ENCODE data around the gene ZIC2.
"Not testable (repeated sequence)": the region's sequence is repeated elsewhere in the genome, so short reads cannot be mapped to it uniquely, and the experiment has no call there.

The ZIC2 gene

DNA sequence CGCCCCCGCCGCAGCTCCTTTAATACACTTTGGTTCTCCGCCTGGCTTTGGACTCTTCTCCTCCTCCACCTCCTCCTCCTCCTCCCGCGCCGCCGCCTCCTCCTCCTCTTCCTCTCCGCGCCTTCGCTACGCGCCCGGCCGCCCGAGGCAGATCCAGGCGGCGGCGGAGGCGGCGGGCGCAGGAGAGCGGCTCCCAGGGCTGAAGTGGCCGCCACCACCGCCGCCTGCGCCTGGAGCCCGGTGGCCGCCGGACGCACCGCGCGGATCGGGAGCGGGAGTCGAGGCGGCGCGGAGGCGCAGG is at the start of gene ZIC2:
Gene ZIC2 (plus strand): TSS at position 50 of the 301 bp plus-strand sequence. CDS start 281 bp downstream, outside the sequence.
- no peak for DNase-seq

GRCh38 chr13:99932912-99933311 is 48.7 kb upstream of the ZIC2 start:
- no peak for DNase-seq

DNA sequence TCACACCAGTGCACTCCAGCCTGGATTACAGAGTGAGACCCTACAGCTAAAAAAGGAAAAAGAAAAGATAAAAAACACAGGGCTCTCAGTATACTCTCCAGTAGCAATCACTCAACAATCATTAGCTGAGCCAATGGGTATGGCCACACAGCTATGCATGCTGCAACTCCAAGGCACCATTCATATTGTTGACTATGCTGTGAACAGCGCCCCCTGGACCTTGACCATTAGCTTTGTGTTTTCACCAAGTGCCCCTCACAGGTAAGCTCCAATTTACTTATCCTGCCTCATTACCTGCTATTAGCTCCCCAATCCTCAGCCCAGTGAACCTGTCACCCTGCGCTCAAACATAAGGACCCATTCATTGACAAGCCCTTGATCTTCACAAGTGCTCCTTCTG is 45.8 kb upstream of the ZIC2 start:
- no peak for DNase-seq

GRCh38 chr13:99938635-99939034 is 42.9 kb upstream of the ZIC2 start:
- no peak for DNase-seq

DNA sequence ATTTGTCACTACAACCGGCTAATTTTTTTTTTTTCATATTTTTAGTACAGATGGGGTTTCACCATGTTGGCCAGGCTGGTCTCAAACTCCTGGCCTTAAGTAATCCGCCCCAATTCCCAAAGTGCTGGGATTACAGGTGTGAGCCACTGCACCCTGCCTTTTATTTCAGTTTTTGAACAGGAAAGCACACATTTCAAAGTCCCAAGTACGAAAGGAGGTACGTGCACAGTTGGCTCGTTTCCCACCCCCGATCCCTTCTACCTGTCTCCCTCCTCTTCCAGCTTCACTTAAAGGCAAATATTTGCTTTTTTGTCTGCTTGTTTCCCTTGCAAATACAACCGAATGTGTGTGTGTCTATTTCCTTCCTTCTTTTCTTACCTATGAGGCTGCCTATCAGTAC is 40.5 kb upstream of the ZIC2 start:
- DNase-seq: no peak

DNA sequence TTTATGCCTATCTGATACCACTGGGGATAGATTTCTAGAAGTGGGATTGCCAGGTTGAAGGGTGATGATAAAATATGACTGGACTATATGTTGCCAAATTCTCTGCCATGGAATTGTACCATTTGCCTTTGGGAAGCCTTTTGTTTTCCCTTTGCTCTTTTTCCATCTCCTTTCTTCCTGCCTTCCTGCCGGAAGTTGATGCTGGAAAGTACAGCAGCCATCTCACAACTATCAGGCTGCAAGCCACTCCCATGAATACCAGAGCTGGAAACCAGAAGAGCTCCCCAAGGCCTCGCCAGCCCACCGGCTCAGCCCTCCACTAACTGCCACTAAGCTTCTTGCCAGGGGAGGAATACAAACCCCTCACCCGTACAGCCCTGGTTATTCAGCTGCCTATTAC is 39.7 kb upstream of the ZIC2 start:
- no peak for DNase-seq

DNA sequence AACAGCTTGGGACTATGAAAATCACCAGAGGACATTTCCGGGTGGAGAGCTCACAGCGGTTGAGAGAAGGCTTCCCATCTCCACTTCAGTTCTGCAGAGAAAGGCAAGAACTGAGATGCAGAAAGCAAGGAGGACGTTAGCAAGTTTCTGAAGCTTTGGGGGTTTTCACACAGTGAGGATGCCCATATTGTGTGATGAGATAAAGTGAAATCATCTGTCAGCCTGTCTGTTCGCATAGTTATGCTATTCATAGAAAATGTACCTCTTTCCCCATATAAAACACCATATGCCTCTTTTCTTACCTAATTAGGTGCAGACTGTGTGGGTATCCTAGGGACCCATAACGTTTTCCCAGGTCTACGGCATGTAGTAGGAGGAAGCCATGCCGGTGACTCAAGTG is 37.5 kb upstream of the ZIC2 start:
- DNase-seq: no peak

DNA sequence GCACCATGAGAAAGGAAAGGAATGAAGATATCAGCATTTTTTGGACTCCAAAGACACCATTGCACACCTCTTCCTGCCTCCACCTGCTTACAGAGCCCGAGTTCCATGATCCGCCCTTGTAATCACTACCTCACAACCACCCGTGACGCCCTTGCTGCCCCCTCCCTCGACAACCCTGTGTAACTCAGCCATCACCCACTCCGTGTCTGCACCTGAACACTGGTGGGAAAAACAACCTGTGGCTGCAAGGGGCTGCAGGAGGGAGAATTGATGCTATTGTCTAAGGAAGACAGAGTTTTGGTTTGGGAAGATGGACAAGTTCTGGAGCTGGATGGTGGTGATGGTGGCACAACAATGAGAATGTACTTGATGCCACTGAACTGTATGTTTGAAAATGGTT is 37.0 kb upstream of the ZIC2 start:
- DNase-seq: no peak

DNA sequence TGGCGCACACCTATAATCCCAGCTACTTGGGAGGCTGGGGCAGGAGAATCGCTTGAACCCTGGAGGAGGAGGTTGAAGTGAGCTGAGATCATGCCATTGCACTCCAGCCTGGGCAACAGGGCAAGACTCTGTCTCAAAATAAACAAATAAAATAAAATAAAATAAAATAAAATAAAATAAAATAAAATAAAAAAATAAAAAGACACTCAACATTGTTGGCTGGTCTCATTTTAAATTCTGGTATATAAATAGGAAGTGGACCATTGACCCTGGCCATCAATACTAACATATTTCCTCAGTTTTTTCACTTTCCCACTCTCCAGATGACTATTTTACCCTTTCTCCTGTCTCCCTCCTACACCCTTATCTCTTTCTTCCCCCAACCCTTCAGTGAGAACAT is 36.1 kb upstream of the ZIC2 start:
- not testable (repeated sequence) for DNase-seq

DNA sequence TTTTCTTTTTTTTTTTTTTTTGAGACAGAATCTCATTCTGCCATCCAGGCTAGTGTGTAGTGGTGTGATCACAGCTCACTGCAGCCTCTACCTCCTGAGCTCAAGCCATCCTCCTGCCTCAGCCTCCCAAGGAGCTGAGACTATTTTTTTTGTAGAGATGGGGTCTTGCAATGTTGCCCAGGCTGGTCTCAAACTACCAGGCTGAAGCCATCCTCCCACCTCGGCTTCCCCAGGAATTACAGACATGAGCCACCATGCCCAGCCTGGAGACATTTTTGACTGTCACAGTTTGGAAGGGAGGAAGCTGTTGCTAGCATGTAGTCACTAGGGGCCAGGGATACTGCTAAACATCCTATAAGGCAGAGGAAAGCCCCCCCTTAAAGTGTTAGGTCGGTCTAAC is 33.9 kb upstream of the ZIC2 start:
- DNase-seq: no peak

DNA sequence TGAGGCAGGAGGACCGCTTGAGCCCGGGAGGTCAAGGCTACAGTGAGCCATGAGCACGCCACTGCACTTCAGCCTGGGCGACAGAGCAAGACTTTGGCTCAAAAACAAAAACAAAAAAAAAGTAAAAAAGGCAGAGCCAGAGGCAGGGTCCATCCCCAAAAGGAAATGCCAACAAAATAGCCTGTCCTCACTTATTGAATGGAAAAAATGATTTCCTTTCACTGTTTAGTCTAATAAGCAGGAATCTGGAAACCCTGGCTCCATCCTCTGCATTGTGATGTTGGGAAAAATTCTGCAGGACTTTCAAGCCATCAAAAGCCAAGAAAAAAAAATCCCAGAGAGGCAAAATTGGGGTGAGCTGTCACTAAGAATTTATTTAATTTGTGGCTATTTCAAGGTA is 33.2 kb upstream of the ZIC2 start:
- DNase-seq: no peak

GRCh38 chr13:99948907-99949678 is 32.5 kb upstream of the ZIC2 start:
- no peak for DNase-seq

- DNase-seq: no peak
Observed at GRCh38 chr13:99949679-99950413, 31.7 kb upstream of the ZIC2 start.

DNA sequence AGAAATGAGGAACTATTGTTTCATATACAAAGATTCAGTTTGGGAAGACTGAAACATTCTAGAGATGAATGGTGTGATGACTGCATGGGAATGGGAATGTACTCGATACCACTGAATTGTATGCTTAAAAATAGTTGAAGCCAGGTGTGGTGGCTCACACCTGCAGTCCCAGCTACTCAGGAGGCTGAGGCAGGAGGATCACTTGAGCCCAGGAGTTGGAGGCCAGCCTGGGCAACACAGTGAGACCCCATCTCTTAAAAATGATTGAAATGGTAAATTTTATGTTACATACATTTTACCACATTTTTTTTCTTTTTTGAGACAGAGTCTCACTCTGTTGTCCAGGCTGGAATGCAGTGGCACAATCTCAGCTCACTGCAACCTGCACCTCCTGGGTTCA is 29.9 kb upstream of the ZIC2 start:
- DNase-seq: not testable (repeated sequence)

DNA sequence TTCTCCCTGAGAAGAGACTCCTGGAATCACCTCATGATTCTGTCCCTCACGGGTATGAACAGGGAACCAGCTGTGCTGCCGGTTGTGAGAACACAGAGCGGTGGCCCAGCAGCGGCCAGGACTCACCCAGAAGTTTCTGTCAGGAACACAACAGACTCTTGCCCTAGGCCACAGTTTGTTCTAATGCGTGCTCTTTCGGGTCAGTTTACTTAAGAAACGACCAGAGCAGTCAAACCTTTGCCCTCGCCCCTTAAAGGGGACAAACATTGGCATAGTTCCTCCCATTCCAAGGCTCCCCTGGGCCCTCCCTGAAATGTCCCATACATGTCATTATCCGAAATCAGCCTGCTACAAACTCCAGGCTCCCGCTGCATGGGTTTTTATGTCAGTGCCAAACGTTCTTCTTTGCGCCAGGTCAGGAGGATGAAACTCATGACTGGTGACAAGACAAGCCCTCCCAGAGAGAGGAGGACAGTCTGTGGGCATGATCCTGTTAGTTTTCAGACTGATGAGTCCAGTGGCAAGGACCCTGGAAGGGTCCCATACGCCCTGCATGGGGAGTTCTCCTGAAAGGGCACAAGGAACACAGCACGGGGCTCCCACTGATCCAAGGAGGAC is 28.3 kb upstream of the ZIC2 start:
- no peak for DNase-seq

DNA sequence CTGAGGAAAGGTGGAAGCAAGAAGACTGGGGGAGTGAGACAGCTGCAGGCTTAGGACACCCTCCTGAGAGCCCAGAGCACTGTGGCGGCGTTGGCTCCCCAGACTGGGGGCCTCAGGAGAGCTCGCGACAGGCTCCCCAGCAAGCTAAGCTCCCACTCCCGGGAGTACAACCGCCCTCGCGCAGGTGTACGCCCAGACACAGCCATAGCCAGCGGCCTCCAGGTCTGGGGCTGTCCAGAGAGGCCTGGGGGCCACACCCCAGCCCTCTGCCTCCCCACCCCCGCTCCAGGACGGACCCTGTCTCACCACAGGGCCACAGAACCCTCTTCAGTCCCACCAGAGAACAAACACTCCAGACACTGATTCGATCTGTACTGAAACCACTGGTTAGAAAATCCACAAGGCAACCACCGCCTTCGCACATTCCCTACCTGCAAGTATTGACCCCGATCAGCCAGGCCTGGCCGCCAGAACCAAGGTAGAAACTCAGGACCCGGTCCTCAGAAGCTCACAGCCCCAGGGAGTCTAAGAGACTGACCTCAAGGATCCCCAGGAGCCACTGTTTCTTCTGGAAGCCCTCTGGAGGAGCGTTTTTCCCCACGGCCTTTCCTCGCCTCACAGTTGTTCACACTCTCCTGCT is 26.4 kb upstream of the ZIC2 start:
- DNase-seq: no peak

- no peak for DNase-seq
Observed at GRCh38 chr13:99955747-99956472, 25.7 kb upstream of the ZIC2 start.

- peak in 2 of 6 experiments; percentile 6 to 24 for DNase-seq
Observed at GRCh38 chr13:99956473-99957349, 24.9 kb upstream of the ZIC2 start.

GRCh38 chr13:99958406-99959126 is 23.0 kb upstream of the ZIC2 start:
- DNase-seq: no peak

- DNase-seq: no peak
Observed at GRCh38 chr13:99959127-99959539, 22.5 kb upstream of the ZIC2 start.

DNA sequence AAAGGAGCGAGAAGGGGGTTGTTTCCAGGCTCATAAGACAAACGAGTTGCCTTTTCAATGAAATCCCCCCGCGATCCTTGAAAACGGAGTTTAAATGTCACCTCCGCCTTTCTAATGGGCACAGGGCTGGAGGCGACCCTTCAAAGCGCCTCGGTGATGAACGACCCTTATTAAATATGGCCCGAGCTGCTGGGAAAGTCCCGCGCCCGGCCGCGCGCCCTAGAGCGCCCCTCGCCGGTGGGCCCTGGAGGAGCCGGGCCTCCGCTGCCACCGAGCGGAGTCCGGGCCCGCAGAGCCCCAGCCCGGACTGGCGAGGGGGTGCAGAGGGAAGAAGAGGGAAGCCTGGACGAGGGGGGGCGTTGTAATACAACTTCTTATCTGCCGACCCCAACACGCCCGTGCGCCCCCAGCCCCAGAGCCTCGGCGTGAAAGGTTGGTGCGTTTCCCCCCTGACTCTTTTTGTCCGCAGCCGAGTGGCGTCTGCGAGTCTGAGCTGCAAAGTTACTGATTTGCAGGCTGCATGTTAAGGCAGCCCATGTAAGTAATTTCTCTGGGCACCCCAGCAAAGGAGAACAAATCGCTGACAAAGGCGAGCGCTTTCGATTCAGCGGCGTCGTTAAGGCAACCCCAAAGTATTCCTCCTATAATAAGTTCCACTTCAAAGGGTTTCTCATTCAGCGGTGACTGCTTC is 21.9 kb upstream of the ZIC2 start:
- peak in 1 of 6 experiments; percentile 19 for DNase-seq

Data from stimulated activated naive CD4-positive, alpha-beta T cell (primary cell).